ENCODE data around the gene GTSE1. TPM values are rescaled to one million over a fixed set of nuclear protein-coding genes. Genes with fewer than 3 reads are reported as not detected.

The GTSE1 gene
- total and polyA plus RNA-seq, 2 donors (not counting 1 experiment from before 2014, with no cell fraction given): 0.17 to 0.39 TPM

- no peaks in the 10 kb centered on the region for H3K27me3 ChIP-seq (replicated peaks in 1 of 4; ENCODE audit: control extremely low read depth in 1 of 4, control insufficient read depth in 3 of 4, insufficient read depth in 4 of 4, low read length in 3 of 4)
- peaks cover 0 to 16% of the 10 kb centered on the region in 2 experiments for H3K36me3 ChIP-seq (replicated peaks in 1 of 2; ENCODE audit: control extremely low read depth in 1 of 2, control insufficient read depth in 1 of 2, extremely low read depth in 1 of 2, insufficient read depth in 2 of 2, low read length in 1 of 2)
- POLR2A ChIA-PET: interaction anchor here (0.6 kb wide), 2 partner anchors 10 to 27 kb away, joined by 3 read pairs; no protein-coding TSS in a partner anchor
- no peak overlapping the region for H3K4me3 Mint-ChIP-seq
- H3K27ac Mint-ChIP-seq: peak overlapping the region; percentile 56
- H3K9me3 ChIP-seq (ENCODE audit: control extremely low read depth in 1 of 3, control insufficient read depth in 2 of 3, insufficient read depth in 1 of 3, low read length in 2 of 3): no peaks in the 10 kb centered on the region
- TF ChIP-seq CTCF (IDR thresholded peaks at IDR 0.05) (no peak), EZH2 (IDR thresholded peaks at IDR 0.05; ENCODE audit: borderline replicate concordance, insufficient read depth, low read depth, low read length, poor library complexity, severe bottlenecking) (no peak)
- peaks cover 0 to 29% of the 10 kb centered on the region in 2 donors for H3K4me1 ChIP-seq (ENCODE audit: control insufficient read depth in 2 of 2, insufficient read depth in 2 of 2, low read length in 2 of 2)
- DNase-seq (no peak), ATAC-seq (ENCODE audit: low read depth) (no peak)
- no peak overlapping the region for H2AFZ ChIP-seq (ENCODE audit: insufficient read depth, low read depth, low read length, poor library complexity, severe bottlenecking)
- H3K27me3 Mint-ChIP-seq: no peaks in the 10 kb centered on the region
- H3K4me2 ChIP-seq (replicated peaks; ENCODE audit: low read depth, low read length, poor library complexity, severe bottlenecking): no peak overlapping the region
- peaks cover 16% of the 10 kb centered on the region for H3K4me1 Mint-ChIP-seq
- no peaks in the 10 kb centered on the region for H3K9me3 Mint-ChIP-seq (ENCODE audit: insufficient read depth)
- H3K9ac ChIP-seq (ENCODE audit: low read length): no peak overlapping the region
- no peaks in the 10 kb centered on the region for H3K79me2 ChIP-seq (ENCODE audit: control insufficient read depth, insufficient read depth, low read length)
- intact Hi-C loops (cut with micrococcal nuclease): no loop called here
- no peaks in the 10 kb centered on the region for H4K20me1 ChIP-seq (ENCODE audit: control insufficient read depth, insufficient read depth, low read length, poor library complexity, severe bottlenecking)
- H3K27ac ChIP-seq (ENCODE audit: low read length in 2 of 2): peak overlapping the region in 1 of 2 donors; percentile 55
- no peak overlapping the region for H3K4me3 ChIP-seq (ENCODE audit: control extremely low read depth in 1 of 5, extremely low read depth in 1 of 5, insufficient read depth in 1 of 5, low read depth in 2 of 5, low read length in 4 of 5)
- WGBS (ENCODE audit: insufficient coverage): 97% methylated on average over 11 of the region's 12 CpGs
- CTCF ChIA-PET: interaction anchor here (1.2 kb wide), 1 partner anchor 36 kb away, joined by 3 read pairs; no protein-coding TSS in a partner anchor
These were observed 16.4 kb upstream of the GTSE1 start for GRCh38 chr22:46280063-46280817.

Data from B cell (primary cell).